K562 (cell line): ENCODE measurements around the gene BOD1L2. TPM values are rescaled to one million over a fixed set of nuclear protein-coding genes. Genes with fewer than 3 reads are reported as not detected.
A peak's percentile ranks its signal among the peaks of the same experiment; 100 is the strongest.

ENCODE experiments used
- FOXK2 ChIP-seq, 2 experiments: fragments of 450-650 bp; IDR thresholded peaks in 1 of 2; conservative IDR thresholded peaks in 1 of 2; 2 replicates each; pipeline ENCODE4 v1.6.1; 2016; ENCODE audit warnings: low read depth in 2 of 2, mild to moderate bottlenecking in 1 of 2
- HDAC2 ChIP-seq: fragments of 450-650 bp; IDR thresholded peaks from 2 replicates; pipeline ENCODE4 v1.6.1; 2016; ENCODE audit warnings: mild to moderate bottlenecking
- KAT2B ChIP-seq: IDR thresholded peaks from one replicate; pipeline ENCODE4 v1.6.1; 2012; ENCODE audit warnings: low read depth, mild to moderate bottlenecking, control low read depth, inconsistent platforms, low read length, moderate library complexity
- RUNX1 ChIP-seq: sonication (generic); IDR thresholded peaks from 2 replicates; pipeline ENCODE4 v1.6.1; 2016; ENCODE audit warnings: antibody characterized with exemption, low read depth
- ZFP1 ChIP-seq: fragments of 450-650 bp; formaldehyde crosslinking; IDR thresholded peaks from 2 replicates; pipeline ENCODE4 v1.4.0; 2020; ENCODE audit warnings: mild to moderate bottlenecking, mixed read lengths
- ZNF316 ChIP-seq: fragments of 450-650 bp; IDR thresholded peaks from 2 replicates; pipeline ENCODE4 v1.6.1; 2016
- polyA plus RNA-seq, 8 experiments: library from polyadenylated mRNA; depleted of rRNA in 4 of 8; stranded (reverse) in 5 of 8; unstranded in 3 of 8; fragments of >200 nt; fragmentation: Nextera tagmentation in 2 of 8; fragmentation: Illumina TruSeq in 1 of 8; extraction: Ambion mirVana in 2 of 8; extraction: Trizol in 1 of 8; gene quantifications; 2 replicates each; pipeline versions ENCODE4 v1.2.1 to v1.2.3, GENCODE V29; 2011 to 2014; ENCODE audit warnings: inconsistent platforms in 1 of 8, missing spikeins in 1 of 8
- total RNA-seq, 7 experiments: library from RNA; depleted of rRNA in 6 of 7; stranded (reverse); fragments of >200 nt in 6 of 7; fragmentation: Illumina TruSeq in 2 of 7; extraction: Trizol in 2 of 7; gene quantifications; 2 replicates each; pipeline versions ENCODE4 v1.2.1 to v1.2.3, GENCODE V29; 2011 to 2021; ENCODE audit warnings: low replicate concordance in 1 of 7
- TF ChIP-seq, protein P1 (sequence below): fragments of 450-650 bp; IDR thresholded peaks from 2 replicates; pipeline ENCODE4 v1.6.1; 2016
- TF ChIP-seq, protein P2 (sequence below): fragments of 250-450 bp; sonication (Bioruptor Pico); IDR thresholded peaks from 2 replicates; pipeline ENCODE4 v1.8.0; 2022; ENCODE audit warnings: moderate library complexity, mild to moderate bottlenecking, inconsistent platforms
- TF ChIP-seq, protein P3 (sequence below), 2 experiments: fragments of 450-650 bp in 1 of 2; sonication (generic) in 1 of 2; formaldehyde crosslinking; conservative IDR thresholded peaks; 2 replicates each; pipeline versions ENCODE4 v1.4.0 to v1.8.1; 2020 to 2022; ENCODE audit warnings: mild to moderate bottlenecking in 1 of 2, missing genetic modification reagents in 1 of 2
- TF ChIP-seq, protein P4 (sequence below): fragments of 200-600 bp; sonication (generic); IDR thresholded peaks from one replicate; pipeline ENCODE4 v1.6.1; 2012; ENCODE audit warnings: mild to moderate bottlenecking, low read depth, low read length, inconsistent platforms
- TF ChIP-seq, protein P5 (sequence below): fragments of 250-450 bp; sonication (Bioruptor Pico); IDR thresholded peaks from 2 replicates; pipeline ENCODE4 v1.5.0; 2021; ENCODE audit warnings: mild to moderate bottlenecking, borderline replicate concordance

Gene BOD1L2
- total and polyA plus RNA-seq, 9 of the 15 experiments (the other 6 are each of a cell fraction or from before 2014, with no cell fraction given) = 0.03 TPM; not detected in 8

DNA sequence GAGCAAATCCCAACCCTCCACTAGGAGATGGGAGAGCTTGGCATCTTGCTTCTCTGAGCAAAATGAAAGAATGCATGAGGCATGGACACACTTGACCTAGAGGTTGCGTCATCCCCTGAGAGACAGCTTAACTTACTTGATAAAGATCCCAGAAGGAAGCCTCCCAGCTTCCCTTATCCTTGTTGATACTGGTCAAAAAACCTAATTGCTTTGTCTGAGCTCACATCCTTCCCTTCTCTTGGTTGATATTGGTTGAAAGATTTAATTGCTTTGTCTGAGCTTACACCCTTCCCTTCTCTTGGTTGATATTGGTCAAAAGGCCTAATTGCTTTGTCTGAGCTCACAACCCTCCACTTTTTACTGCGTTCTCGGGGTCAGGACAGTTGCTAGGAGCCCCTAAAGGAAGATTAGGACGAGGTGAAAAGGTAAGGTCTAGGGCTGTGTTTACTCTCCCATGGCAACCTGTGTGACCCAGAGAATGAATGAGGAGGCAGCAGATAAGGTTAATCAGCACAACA, 12.2 kb upstream of the BOD1L2 start (continued):
- TF ChIP-seq, protein P1, sequence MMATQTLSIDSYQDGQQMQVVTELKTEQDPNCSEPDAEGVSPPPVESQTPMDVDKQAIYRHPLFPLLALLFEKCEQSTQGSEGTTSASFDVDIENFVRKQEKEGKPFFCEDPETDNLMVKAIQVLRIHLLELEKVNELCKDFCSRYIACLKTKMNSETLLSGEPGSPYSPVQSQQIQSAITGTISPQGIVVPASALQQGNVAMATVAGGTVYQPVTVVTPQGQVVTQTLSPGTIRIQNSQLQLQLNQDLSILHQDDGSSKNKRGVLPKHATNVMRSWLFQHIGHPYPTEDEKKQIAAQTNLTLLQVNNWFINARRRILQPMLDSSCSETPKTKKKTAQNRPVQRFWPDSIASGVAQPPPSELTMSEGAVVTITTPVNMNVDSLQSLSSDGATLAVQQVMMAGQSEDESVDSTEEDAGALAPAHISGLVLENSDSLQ = peak; percentile 22; the same call in 1 of the 2 replicates
- no peak for TF ChIP-seq KAT2B
- TF ChIP-seq HDAC2 = 0 out of 2 replicates have a peak, but pooled peaks have one; percentile 40
- TF ChIP-seq RUNX1 = no peak
- TF ChIP-seq FOXK2 (conservative IDR thresholded peaks at IDR 0.05 in 1 of 2, IDR thresholded peaks at IDR 0.05 in 1 of 2; ENCODE audit: low read depth in 2 of 2) = peak; percentile 38 to 58; a peak in 2 of 4 replicates
- TF ChIP-seq ZNF316 = no peak
- no peak for TF ChIP-seq ZFP1
- TF ChIP-seq, protein P2, sequence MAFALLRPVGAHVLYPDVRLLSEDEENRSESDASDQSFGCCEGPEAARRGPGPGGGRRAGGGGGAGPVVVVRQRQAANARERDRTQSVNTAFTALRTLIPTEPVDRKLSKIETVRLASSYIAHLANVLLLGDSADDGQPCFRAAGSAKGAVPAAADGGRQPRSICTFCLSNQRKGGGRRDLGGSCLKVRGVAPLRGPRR (CRISPR knock-in tag) = no peak
- TF ChIP-seq, protein P3, sequence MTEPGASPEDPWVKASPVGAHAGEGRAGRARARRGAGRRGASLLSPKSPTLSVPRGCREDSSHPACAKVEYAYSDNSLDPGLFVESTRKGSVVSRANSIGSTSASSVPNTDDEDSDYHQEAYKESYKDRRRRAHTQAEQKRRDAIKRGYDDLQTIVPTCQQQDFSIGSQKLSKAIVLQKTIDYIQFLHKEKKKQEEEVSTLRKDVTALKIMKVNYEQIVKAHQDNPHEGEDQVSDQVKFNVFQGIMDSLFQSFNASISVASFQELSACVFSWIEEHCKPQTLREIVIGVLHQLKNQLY (CRISPR knock-in tag; conservative IDR thresholded peaks at IDR 0.05) = no peak
- TF ChIP-seq, protein P4, sequence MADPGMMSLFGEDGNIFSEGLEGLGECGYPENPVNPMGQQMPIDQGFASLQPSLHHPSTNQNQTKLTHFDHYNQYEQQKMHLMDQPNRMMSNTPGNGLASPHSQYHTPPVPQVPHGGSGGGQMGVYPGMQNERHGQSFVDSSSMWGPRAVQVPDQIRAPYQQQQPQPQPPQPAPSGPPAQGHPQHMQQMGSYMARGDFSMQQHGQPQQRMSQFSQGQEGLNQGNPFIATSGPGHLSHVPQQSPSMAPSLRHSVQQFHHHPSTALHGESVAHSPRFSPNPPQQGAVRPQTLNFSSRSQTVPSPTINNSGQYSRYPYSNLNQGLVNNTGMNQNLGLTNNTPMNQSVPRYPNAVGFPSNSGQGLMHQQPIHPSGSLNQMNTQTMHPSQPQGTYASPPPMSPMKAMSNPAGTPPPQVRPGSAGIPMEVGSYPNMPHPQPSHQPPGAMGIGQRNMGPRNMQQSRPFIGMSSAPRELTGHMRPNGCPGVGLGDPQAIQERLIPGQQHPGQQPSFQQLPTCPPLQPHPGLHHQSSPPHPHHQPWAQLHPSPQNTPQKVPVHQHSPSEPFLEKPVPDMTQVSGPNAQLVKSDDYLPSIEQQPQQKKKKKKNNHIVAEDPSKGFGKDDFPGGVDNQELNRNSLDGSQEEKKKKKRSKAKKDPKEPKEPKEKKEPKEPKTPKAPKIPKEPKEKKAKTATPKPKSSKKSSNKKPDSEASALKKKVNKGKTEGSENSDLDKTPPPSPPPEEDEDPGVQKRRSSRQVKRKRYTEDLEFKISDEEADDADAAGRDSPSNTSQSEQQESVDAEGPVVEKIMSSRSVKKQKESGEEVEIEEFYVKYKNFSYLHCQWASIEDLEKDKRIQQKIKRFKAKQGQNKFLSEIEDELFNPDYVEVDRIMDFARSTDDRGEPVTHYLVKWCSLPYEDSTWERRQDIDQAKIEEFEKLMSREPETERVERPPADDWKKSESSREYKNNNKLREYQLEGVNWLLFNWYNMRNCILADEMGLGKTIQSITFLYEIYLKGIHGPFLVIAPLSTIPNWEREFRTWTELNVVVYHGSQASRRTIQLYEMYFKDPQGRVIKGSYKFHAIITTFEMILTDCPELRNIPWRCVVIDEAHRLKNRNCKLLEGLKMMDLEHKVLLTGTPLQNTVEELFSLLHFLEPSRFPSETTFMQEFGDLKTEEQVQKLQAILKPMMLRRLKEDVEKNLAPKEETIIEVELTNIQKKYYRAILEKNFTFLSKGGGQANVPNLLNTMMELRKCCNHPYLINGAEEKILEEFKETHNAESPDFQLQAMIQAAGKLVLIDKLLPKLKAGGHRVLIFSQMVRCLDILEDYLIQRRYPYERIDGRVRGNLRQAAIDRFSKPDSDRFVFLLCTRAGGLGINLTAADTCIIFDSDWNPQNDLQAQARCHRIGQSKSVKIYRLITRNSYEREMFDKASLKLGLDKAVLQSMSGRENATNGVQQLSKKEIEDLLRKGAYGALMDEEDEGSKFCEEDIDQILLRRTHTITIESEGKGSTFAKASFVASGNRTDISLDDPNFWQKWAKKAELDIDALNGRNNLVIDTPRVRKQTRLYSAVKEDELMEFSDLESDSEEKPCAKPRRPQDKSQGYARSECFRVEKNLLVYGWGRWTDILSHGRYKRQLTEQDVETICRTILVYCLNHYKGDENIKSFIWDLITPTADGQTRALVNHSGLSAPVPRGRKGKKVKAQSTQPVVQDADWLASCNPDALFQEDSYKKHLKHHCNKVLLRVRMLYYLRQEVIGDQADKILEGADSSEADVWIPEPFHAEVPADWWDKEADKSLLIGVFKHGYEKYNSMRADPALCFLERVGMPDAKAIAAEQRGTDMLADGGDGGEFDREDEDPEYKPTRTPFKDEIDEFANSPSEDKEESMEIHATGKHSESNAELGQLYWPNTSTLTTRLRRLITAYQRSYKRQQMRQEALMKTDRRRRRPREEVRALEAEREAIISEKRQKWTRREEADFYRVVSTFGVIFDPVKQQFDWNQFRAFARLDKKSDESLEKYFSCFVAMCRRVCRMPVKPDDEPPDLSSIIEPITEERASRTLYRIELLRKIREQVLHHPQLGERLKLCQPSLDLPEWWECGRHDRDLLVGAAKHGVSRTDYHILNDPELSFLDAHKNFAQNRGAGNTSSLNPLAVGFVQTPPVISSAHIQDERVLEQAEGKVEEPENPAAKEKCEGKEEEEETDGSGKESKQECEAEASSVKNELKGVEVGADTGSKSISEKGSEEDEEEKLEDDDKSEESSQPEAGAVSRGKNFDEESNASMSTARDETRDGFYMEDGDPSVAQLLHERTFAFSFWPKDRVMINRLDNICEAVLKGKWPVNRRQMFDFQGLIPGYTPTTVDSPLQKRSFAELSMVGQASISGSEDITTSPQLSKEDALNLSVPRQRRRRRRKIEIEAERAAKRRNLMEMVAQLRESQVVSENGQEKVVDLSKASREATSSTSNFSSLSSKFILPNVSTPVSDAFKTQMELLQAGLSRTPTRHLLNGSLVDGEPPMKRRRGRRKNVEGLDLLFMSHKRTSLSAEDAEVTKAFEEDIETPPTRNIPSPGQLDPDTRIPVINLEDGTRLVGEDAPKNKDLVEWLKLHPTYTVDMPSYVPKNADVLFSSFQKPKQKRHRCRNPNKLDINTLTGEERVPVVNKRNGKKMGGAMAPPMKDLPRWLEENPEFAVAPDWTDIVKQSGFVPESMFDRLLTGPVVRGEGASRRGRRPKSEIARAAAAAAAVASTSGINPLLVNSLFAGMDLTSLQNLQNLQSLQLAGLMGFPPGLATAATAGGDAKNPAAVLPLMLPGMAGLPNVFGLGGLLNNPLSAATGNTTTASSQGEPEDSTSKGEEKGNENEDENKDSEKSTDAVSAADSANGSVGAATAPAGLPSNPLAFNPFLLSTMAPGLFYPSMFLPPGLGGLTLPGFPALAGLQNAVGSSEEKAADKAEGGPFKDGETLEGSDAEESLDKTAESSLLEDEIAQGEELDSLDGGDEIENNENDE = no peak
- TF ChIP-seq, protein P5, sequence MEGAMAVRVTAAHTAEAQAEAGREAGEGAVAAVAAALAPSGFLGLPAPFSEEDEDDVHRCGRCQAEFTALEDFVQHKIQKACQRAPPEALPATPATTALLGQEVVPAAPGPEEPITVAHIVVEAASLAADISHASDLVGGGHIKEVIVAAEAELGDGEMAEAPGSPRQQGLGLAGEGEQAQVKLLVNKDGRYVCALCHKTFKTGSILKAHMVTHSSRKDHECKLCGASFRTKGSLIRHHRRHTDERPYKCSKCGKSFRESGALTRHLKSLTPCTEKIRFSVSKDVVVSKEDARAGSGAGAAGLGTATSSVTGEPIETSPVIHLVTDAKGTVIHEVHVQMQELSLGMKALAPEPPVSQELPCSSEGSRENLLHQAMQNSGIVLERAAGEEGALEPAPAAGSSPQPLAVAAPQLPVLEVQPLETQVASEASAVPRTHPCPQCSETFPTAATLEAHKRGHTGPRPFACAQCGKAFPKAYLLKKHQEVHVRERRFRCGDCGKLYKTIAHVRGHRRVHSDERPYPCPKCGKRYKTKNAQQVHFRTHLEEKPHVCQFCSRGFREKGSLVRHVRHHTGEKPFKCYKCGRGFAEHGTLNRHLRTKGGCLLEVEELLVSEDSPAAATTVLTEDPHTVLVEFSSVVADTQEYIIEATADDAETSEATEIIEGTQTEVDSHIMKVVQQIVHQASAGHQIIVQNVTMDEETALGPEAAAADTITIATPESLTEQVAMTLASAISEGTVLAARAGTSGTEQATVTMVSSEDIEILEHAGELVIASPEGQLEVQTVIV = no peak
